Spleen (tissue), 11 donors: ENCODE measurements around the gene RAB3B. TPM values are rescaled to one million over a fixed set of nuclear protein-coding genes. Genes with fewer than 3 reads are reported as not detected.
"Not testable (repeated sequence)": the region's sequence is repeated elsewhere in the genome, so short reads cannot be mapped to it uniquely, and the experiment has no call there.

Experiments
- DNase-seq: peaks from one replicate; pipeline ENCODE4 v3.0.0-alpha.2; 2020
- H3K27ac ChIP-seq, 8 donors: fragments of 200-600 bp; sonication (generic) in 7 of 8; 1 replicate in 4 of 8; 2 replicates in 4 of 8; pipeline versions ENCODE4 v1.5.0 to v1.8.0; 2016 to 2021; ENCODE audit warnings: inconsistent platforms in 4 of 8, mild to moderate bottlenecking in 4 of 8, moderate library complexity in 1 of 8
- H3K27me3 ChIP-seq, 7 donors: fragments of 200-600 bp; sonication (generic) in 6 of 7; replicated peaks in 1 of 7; 1 replicate in 4 of 7; 2 replicates in 3 of 7; pipeline versions ENCODE4 v1.5.0 to v1.8.0; 2016 to 2021; ENCODE audit warnings: inconsistent platforms in 3 of 7, mild to moderate bottlenecking in 1 of 7
- H3K36me3 ChIP-seq, 6 donors: fragments of 200-600 bp; sonication (generic) in 5 of 6; 1 replicate in 4 of 6; 2 replicates in 2 of 6; pipeline versions ENCODE4 v1.5.0 to v1.8.0; 2016 to 2021; ENCODE audit warnings: inconsistent platforms in 2 of 6
- H3K4me1 ChIP-seq, 6 donors: fragments of 200-600 bp; sonication (generic) in 5 of 6; 1 replicate in 3 of 6; 2 replicates in 3 of 6; pipeline versions ENCODE4 v1.5.0 to v1.8.0; 2016 to 2021; ENCODE audit warnings: inconsistent platforms in 3 of 6
- H3K4me3 ChIP-seq, 8 donors: fragments of 200-600 bp; sonication (generic) in 7 of 8; 1 replicate in 4 of 8; 2 replicates in 4 of 8; pipeline versions ENCODE4 v1.5.0 to v1.8.0; 2016 to 2021; ENCODE audit warnings: inconsistent platforms in 4 of 8, mild to moderate bottlenecking in 4 of 8, moderate library complexity in 2 of 8
- H3K9me3 ChIP-seq, 8 donors: fragments of 200-600 bp; sonication (generic) in 7 of 8; 1 replicate in 4 of 8; 2 replicates in 4 of 8; pipeline versions ENCODE4 v1.5.0 to v1.8.0; 2016 to 2021; ENCODE audit warnings: inconsistent platforms in 4 of 8
- CTCF ChIP-seq, 11 experiments: fragments of 200-600 bp in 7 of 11; fragments of 450-650 bp in 4 of 11; sonication (generic) in 4 of 11; IDR thresholded peaks in 8 of 11; conservative IDR thresholded peaks in 3 of 11; 1 replicate in 7 of 11; 2 replicates in 4 of 11; pipeline versions ENCODE4 v1.4.0 to v1.8.0; 2016 to 2021; ENCODE audit warnings: antibody characterized with exemption in 11 of 11, inconsistent platforms in 4 of 11, mild to moderate bottlenecking in 1 of 11
- POLR2A ChIP-seq, 3 donors: fragments of 450-650 bp; IDR thresholded peaks; one replicate each; pipeline ENCODE4 v1.5.1; 2017; ENCODE audit warnings: antibody characterized with exemption in 3 of 3, mild to moderate bottlenecking in 1 of 3
- POLR2AphosphoS5 ChIP-seq, 3 donors: sonication (generic); formaldehyde crosslinking; IDR thresholded peaks; one replicate each; pipeline ENCODE4 v1.5.1; 2017; ENCODE audit warnings: antibody characterized with exemption in 3 of 3
- WGBS, 5 donors: extraction: QIAGEN DNeasy Blood & Tissue Kit in 3 of 5; methylation state at CpG; one replicate each; pipeline versions ENCODE4 v1.1.5 to v1.1.7; 2013 to 2018; 5-methylcytosine and 5-hydroxymethylcytosine counted together
- intact Hi-C: fragments of 100-400 bp; cut with DNase I; formaldehyde crosslinking; loops from one replicate; pipeline ENCODE4 v1.15.0; 2023; ENCODE audit warnings: low total_unique reads
- polyA plus RNA-seq, 3 donors: library from polyadenylated mRNA; stranded (reverse); fragments of 200-250 nt; gene quantifications; one replicate each; pipeline ENCODE4 v1.2.1, GENCODE V29; 2013
- total RNA-seq, 7 donors: library from RNA; depleted of rRNA in 3 of 7; stranded (reverse); fragments of >200 nt in 3 of 7; fragmentation: NEBNext Ultra II Directional in 4 of 7; extraction: Animal tissue kit (Norgen Biotek cat#: 25700) in 4 of 7; gene quantifications; one replicate each; pipeline versions ENCODE4 v1.1.0 to v1.2.1, GENCODE V29; 2016 to 2021
- donor health status: healthy with polysubstance abuse.
- donor health status: DM: no; HTN: no; CAD: no; lungs with moderate emphysema.
- donor health status: DM: no; HTN: no; CAD: no.
- donor health status: Bipolar disorder and iron deficiency.
- donor health status: healthy.
- donor health status: DM: no; HTN: no; CAD: no.
- donor health status: DM: yes; HTN: yes; CAD: no.

Gene RAB3B
- total and polyA plus RNA-seq, 10 donors, result 0.02 to 0.32 (median 0.13) TPM; not detected in 2

- Histone ChIP-seq H3K27ac (peak within 1 kb of the TSS; percentile 73 to 97 (median 89)), H3K36me3 (peaks cover 0 to 36% (median 12%) of the 10 kb centered on the region in 6 donors), H3K9me3 (no peaks in the 10 kb centered on the region), H3K4me1 (peaks cover 20 to 53% (median 35%) of the 10 kb centered on the region in 6 donors), H3K4me3 (peak within 1 kb of the TSS; percentile 74 to 98 (median 80)), H3K27me3 (no peaks in the 10 kb centered on the region)
- WGBS, 5 donors, result 2 to 4% (median 3%) methylated on average over 57 to 78 of the region's 78 CpGs
- intact Hi-C loops, result no loop called here
- DNase-seq, result peak; percentile 96
- peak in 1 of 3 donors; percentile 23 for TF ChIP-seq POLR2A (IDR thresholded peaks at IDR 0.05)
- TF ChIP-seq POLR2AphosphoS5 (IDR thresholded peaks at IDR 0.05), result peak; percentile 96 to 98 (median 97)
- TF ChIP-seq CTCF (IDR thresholded peaks at IDR 0.05 in 8 of 11, conservative IDR thresholded peaks at IDR 0.05 in 3 of 11), result no peak
Measured at GRCh38 chr1:52033190-52034049, 42.9 kb upstream of the RAB3B start, which contains the start of gene KTI12. KTI12 (minus strand) TSS chr1:52033810; CDS start chr1:52033761, 49 bp downstream.

DNA sequence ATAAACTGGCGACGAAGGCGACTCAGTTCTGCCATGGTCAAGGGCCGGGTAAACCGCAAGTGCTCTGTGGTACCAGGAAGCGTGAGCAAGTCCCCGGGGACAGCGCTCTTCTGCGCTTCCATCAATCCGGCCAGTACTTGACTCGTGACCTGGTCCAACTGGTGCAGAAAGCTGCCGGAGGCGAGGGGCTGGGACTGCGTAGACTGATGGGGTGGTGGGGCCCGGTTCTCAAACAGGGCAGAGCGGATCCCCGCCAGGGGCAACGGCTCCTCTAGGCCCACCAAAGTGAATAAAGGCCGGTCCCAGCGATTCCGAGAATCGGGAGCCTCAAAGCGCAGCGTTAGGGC, 42.3 kb upstream of the RAB3B start:
- no peaks in the 10 kb centered on the region for H3K9me3 ChIP-seq
- H3K36me3 ChIP-seq, result peaks cover 0 to 36% (median 10%) of the 10 kb centered on the region in 6 donors
- peaks cover 20 to 53% (median 35%) of the 10 kb centered on the region in 6 donors for H3K4me1 ChIP-seq
- intact Hi-C loops, result no loop called here
- H3K27ac ChIP-seq, result peak overlapping the region; percentile 73 to 97 (median 89)
- peak; percentile 84 for DNase-seq
- WGBS, 5 donors, result 3 to 11% (median 8%) methylated on average over 13 to 24 of the region's 24 CpGs
- H3K4me3 ChIP-seq, result peak overlapping the region; percentile 74 to 98 (median 80)
- no peaks in the 10 kb centered on the region for H3K27me3 ChIP-seq
- TF ChIP-seq POLR2A (IDR thresholded peaks at IDR 0.05) (no peak), CTCF (IDR thresholded peaks at IDR 0.05 in 8 of 11, conservative IDR thresholded peaks at IDR 0.05 in 3 of 11) (no peak), POLR2AphosphoS5 (IDR thresholded peaks at IDR 0.05) (no peak)

GRCh38 chr1:52032124-52032784, 41.8 kb upstream of the RAB3B start:
- no peak for TF ChIP-seq POLR2A (IDR thresholded peaks at IDR 0.05)
- no peak for TF ChIP-seq POLR2AphosphoS5 (IDR thresholded peaks at IDR 0.05)
- no peak for TF ChIP-seq CTCF (IDR thresholded peaks at IDR 0.05 in 8 of 11, conservative IDR thresholded peaks at IDR 0.05 in 3 of 11)
- no peaks in the 10 kb centered on the region for H3K9me3 ChIP-seq
- intact Hi-C loops, result no loop called here
- DNase-seq, result no peak
- H3K27ac ChIP-seq, result peak overlapping the region in 7 of 8 donors; percentile 88 to 97 (median 90)
- 44 to 64% (median 51%) methylated on average over 5 of the region's 5 CpGs for WGBS, 5 donors
- peaks cover 0 to 36% (median 8%) of the 10 kb centered on the region in 6 donors for H3K36me3 ChIP-seq
- no peaks in the 10 kb centered on the region for H3K27me3 ChIP-seq
- H3K4me3 ChIP-seq, result peak overlapping the region; percentile 74 to 98 (median 80)
- H3K4me1 ChIP-seq, result peaks cover 20 to 53% (median 35%) of the 10 kb centered on the region in 6 donors

DNA sequence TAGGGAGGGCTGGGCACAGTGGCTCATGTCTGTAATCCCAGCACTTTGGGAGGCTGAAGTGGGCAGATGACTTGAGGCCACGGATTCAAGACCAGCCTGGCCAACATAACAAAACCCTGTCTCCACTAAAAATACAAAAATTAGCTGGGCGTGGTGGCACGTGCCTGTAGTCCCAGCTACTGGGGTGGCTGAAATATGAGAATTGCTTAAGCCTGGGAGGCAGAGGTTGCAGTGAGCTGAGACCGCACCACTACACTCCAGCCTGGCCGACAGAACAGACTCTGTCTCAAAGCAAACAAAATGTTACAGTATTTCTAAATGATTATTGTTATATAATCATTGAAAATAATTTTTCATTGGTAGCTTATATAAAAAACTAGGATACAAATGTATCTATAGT, 38.3 kb upstream of the RAB3B start:
- H3K36me3 ChIP-seq, result peaks cover 0 to 52% (median 29%) of the 10 kb centered on the region in 6 donors
- H3K4me3 ChIP-seq, H3K27me3 ChIP-seq, DNase-seq, H3K27ac ChIP-seq, intact Hi-C loops, H3K9me3 ChIP-seq: not testable (repeated sequence)
- WGBS, 5 donors, result 90 to 97% (median 91%) methylated on average over 5 of the region's 5 CpGs
- peaks cover 16 to 47% (median 32%) of the 10 kb centered on the region in 6 donors for H3K4me1 ChIP-seq
